GM12878 (cell line): ENCODE data around the gene ZNF416. TPM values are rescaled to one million over a fixed set of nuclear protein-coding genes. Genes with fewer than 3 reads are reported as not detected.

ENCODE experiments used
- ATAC-seq: fragments of 200-7000 bp; cut with Tn5 transposase; 3 replicates; pipeline ENCODE4 v1.9.1; 2020; ENCODE audit warnings: mild to moderate bottlenecking, moderate library complexity
- BruUV-seq: library from RNA; stranded (reverse); fragments of 400-500 nt; replicated peaks from 2 replicates; lab custom pipeline; 2021; lab: Mats Ljungman, UMichigan
- CTCF ChIA-PET: fragments of 300-600 bp; sonication (Branson Sonifier 250); formaldehyde crosslinking; extraction: SDS; loops from one replicate; lab custom pipeline; 2021; ENCODE audit warnings: inconsistent platforms; lab: Yijun Ruan, JAX
- POLR2A ChIA-PET: fragments of 350-600 bp; formaldehyde crosslinking; extraction: SDS; loops from one replicate; lab custom pipeline; 2021; ENCODE audit warnings: inconsistent platforms; lab: Charles Lee
- RAD21 ChIA-PET: fragments of 300-600 bp; sonication (Branson Sonifier 250); formaldehyde crosslinking; loops from one replicate; lab custom pipeline; 2023; ENCODE audit warnings: antibody characterized with exemption; ENCODE audit not compliant: unreplicated experiment; lab: Charles Lee
- SMC1A ChIA-PET: fragments of 300-600 bp; sonication (Branson Sonifier 250); formaldehyde crosslinking; loops from one replicate; lab custom pipeline; 2023; ENCODE audit not compliant: unreplicated experiment, uncharacterized antibody; lab: Charles Lee
- DNase-seq: peaks from one replicate; pipeline ENCODE4 v3.0.0-alpha.2; 2011; ENCODE audit warnings: low read depth, low spot score
- FAIRE-seq: peaks from 3 replicates; lab custom pipeline; 2011; peaks lifted over from hg19 to GRCh38; lab: Jason Lieb, UNC
- H2AFZ ChIP-seq: 2 replicates; pipeline ENCODE4 v1.6.0; 2011; ENCODE audit warnings: low read depth, low read length, control low read depth; ENCODE audit not compliant: control insufficient read depth
- H3K27ac ChIP-seq: 2 replicates; pipeline ENCODE4 v1.5.1; 2011; ENCODE audit warnings: control low read depth; ENCODE audit not compliant: control insufficient read depth, insufficient read depth
- H3K27me3 ChIP-seq, 2 experiments: replicated peaks in 1 of 2; 2 replicates each; pipeline versions ENCODE4 v1.6.0 to v1.6.1; 2011; ENCODE audit warnings: low read length in 1 of 2; ENCODE audit not compliant: control insufficient read depth in 2 of 2, insufficient read depth in 2 of 2
- H3K36me3 ChIP-seq, 2 experiments: 2 replicates each; pipeline ENCODE4 v1.5.1; 2011; ENCODE audit warnings: low read length in 1 of 2; ENCODE audit not compliant: control insufficient read depth in 2 of 2, insufficient read depth in 2 of 2
- H3K4me1 ChIP-seq: 2 replicates; pipeline ENCODE4 v1.6.1; 2011; ENCODE audit warnings: mild to moderate bottlenecking, low read length, moderate library complexity, mixed read lengths; ENCODE audit not compliant: control insufficient read depth, insufficient read depth
- H3K4me2 ChIP-seq: 2 replicates; pipeline ENCODE4 v1.6.0; 2011; ENCODE audit warnings: control low read depth; ENCODE audit not compliant: control insufficient read depth, insufficient read depth
- H3K4me3 ChIP-seq: fragments of 200-600 bp; sonication (generic); 2 replicates; pipeline ENCODE4 v1.5.1; 2016
- H3K79me2 ChIP-seq: 2 replicates; pipeline ENCODE4 v1.6.0; 2011; ENCODE audit warnings: low read length; ENCODE audit not compliant: control insufficient read depth, insufficient read depth
- H3K9ac ChIP-seq: 2 replicates; pipeline ENCODE4 v1.8.0; 2011; ENCODE audit warnings: low read length, control low read depth, mixed read lengths; ENCODE audit not compliant: control insufficient read depth, insufficient read depth
- H3K9me3 ChIP-seq: replicated peaks from 3 replicates; pipeline ENCODE4 v1.5.1; 2011; ENCODE audit warnings: mild to moderate bottlenecking, low read length; ENCODE audit not compliant: control insufficient read depth, insufficient read depth
- H4K20me1 ChIP-seq: 2 replicates; pipeline ENCODE4 v1.6.0; 2011; ENCODE audit not compliant: control insufficient read depth, insufficient read depth
- CHD1 ChIP-seq: IDR thresholded peaks from 2 replicates; pipeline ENCODE4 v1.6.1; 2012; ENCODE audit warnings: low read depth, low read length, improper control_type of control experiment
- CHD2 ChIP-seq: IDR thresholded peaks from 2 replicates; pipeline ENCODE4 v1.6.1; 2011; ENCODE audit warnings: low read depth, low read length, improper control_type of control experiment, borderline replicate concordance
- ESRRA ChIP-seq: IDR thresholded peaks from 2 replicates; pipeline ENCODE4 v1.6.1; 2012; ENCODE audit warnings: mild to moderate bottlenecking, low read length, improper control_type of control experiment
- KAT2A ChIP-seq: conservative IDR thresholded peaks from 2 replicates; pipeline ENCODE4 v1.6.1; 2011; ENCODE audit warnings: low read depth, low read length; ENCODE audit not compliant: control insufficient read depth
- ZNF24 ChIP-seq: fragments of 450-650 bp; IDR thresholded peaks from 2 replicates; pipeline ENCODE4 v1.6.1; 2017; ENCODE audit warnings: antibody characterized with exemption, mild to moderate bottlenecking
- WGBS: methylation state at CpG from one replicate; pipeline ENCODE4 v1.1.6; 2016; ENCODE audit warnings: low lambda C conversion rate; ENCODE audit not compliant: insufficient replicate concordance, insufficient coverage; ENCODE audit errors: missing lambda C conversion rate; 5-methylcytosine and 5-hydroxymethylcytosine counted together
- in situ Hi-C: fragments of 300-500 bp; cut with MboI; formaldehyde crosslinking; loops from 9 replicates; pipeline ENCODE4 v1.14.3; 2018; ENCODE audit warnings: mixed read lengths
- intact Hi-C: fragments of 100-400 bp; cut with micrococcal nuclease; formaldehyde crosslinking; loops from one replicate; pipeline ENCODE4 v1.14.2; 2022; ENCODE audit not compliant: unreplicated experiment
- polyA plus RNA-seq, 11 experiments: library from polyadenylated mRNA; depleted of rRNA in 4 of 11; unstranded in 6 of 11; stranded (reverse) in 5 of 11; fragments of >200 nt; fragmentation: Nextera tagmentation in 4 of 11; fragmentation: Illumina TruSeq in 1 of 11; extraction: Ambion mirVana in 4 of 11; extraction: Trizol in 1 of 11; gene quantifications; 1 replicate in 1 of 11; 2 replicates in 10 of 11; pipeline versions ENCODE4 v1.2.1 to v1.2.3, GENCODE V29; 2011 to 2016; ENCODE audit warnings: inconsistent platforms in 2 of 11, missing spikeins in 2 of 11, low read depth in 1 of 11
- total RNA-seq, 4 experiments: library from RNA; depleted of rRNA in 3 of 4; stranded (reverse); fragments of >200 nt in 3 of 4; fragmentation: Illumina TruSeq in 1 of 4; extraction: Trizol in 1 of 4; gene quantifications; 2 replicates each; pipeline versions ENCODE4 v1.2.1 to v1.2.3, GENCODE V29; 2013 to 2021

Gene ZNF416
- total and polyA plus RNA-seq, 10 of the 15 experiments (the other 5 are each of a cell fraction or from before 2014, with no cell fraction given), result 1.2 to 5.4 (median 4.7) TPM

DNA sequence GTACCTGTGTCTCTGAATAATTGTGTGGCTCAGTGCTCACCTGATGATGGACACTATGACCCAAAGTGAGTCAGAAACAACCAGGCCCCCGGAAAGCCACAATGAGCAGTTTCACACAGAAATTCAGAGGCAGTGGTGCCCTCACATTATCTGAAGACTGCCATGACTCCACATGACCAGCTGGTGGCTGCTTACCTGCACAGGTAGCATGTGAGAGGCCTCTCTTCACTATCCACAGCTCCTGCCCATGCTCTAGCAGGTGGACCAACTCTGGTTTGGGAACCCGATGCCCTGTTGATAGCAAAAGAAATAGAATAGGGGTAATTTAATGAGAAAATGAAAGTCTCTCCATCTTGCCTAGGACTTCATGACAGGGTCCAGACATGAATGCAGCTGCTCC lies 26.3 kb downstream of the ZNF416 start:
- WGBS, result 100% methylated on average over 2 of the region's 2 CpGs
- SMC1A ChIA-PET, result no interaction called here
- RAD21 ChIA-PET, result no interaction called here
- no peaks in the 10 kb centered on the region for H3K4me1 ChIP-seq
- H3K4me3 ChIP-seq, result no peak overlapping the region
- intact Hi-C loops, result no loop called here
- no TSS peak for BruUV-seq
- ATAC-seq, result no peak
- FAIRE-seq, result no peak
- peaks cover 12 to 24% of the 10 kb centered on the region in 2 experiments for H3K36me3 ChIP-seq
- no peaks in the 10 kb centered on the region for H4K20me1 ChIP-seq
- no peak overlapping the region for H3K4me2 ChIP-seq
- H3K9me3 ChIP-seq, result peaks cover 18% of the 10 kb centered on the region
- in situ Hi-C loops, result no loop called here
- no peak overlapping the region for H3K9ac ChIP-seq
- POLR2A ChIA-PET, result no interaction called here
- H2AFZ ChIP-seq, result no peak overlapping the region
- TF ChIP-seq ESRRA (no peak), KAT2A (no peak), ZNF24 (no peak), CHD1 (no peak)
- H3K79me2 ChIP-seq, result no peaks in the 10 kb centered on the region
- no peaks in the 10 kb centered on the region for H3K27me3 ChIP-seq
- CTCF ChIA-PET, result no interaction called here
- H3K27ac ChIP-seq, result no peak overlapping the region
- no peak for DNase-seq

DNA sequence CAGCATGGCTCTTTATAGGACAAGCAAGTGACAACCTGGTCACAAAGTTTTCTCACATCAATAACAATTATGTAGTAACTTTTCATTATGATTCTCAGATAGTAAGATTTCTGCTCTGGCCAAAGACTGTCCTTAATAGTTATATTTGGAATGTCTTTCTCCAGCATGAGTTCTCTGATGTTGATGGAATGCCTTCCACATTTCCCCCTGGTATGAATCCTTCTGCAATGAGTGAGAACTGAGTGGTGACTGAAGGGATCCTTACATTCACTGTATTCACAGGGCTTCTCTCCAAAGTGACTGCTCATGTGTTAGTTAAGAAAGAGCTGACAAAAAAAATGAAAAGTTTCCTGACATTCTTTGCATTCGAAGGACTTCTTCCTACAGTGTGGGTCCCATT lies 32.2 kb downstream of the ZNF416 start:
- intact Hi-C loops, result no loop called here
- Histone ChIP-seq H2AFZ (no peak overlapping the region), H3K36me3 (peaks cover 9 to 22% of the 10 kb centered on the region in 2 experiments), H3K79me2 (no peaks in the 10 kb centered on the region), H3K9me3 (peaks cover 48% of the 10 kb centered on the region), H3K27ac (no peak overlapping the region), H3K4me1 (no peaks in the 10 kb centered on the region), H3K27me3 (no peaks in the 10 kb centered on the region)
- 100% methylated on average over 1 of the region's 1 CpG for WGBS
- in situ Hi-C loops, result no loop called here
- ChIA-PET RAD21 (no interaction called here), POLR2A (no interaction called here), CTCF (no interaction called here), SMC1A (no interaction called here)
- no peak for DNase-seq
- no TSS peak for BruUV-seq
- TF ChIP-seq CHD2, result no peak
- TF ChIP-seq, all 136 proteins: peak for 0
- H3K4me3 ChIP-seq, result no peak overlapping the region
- ATAC-seq (no peak), FAIRE-seq (no peak)
- no peak overlapping the region for H3K4me2 ChIP-seq
- no peak overlapping the region for H3K9ac ChIP-seq
- H4K20me1 ChIP-seq, result no peaks in the 10 kb centered on the region
